GM13976 (cell line): ENCODE data around the gene SAPCD1.

Experiments used
- DNase-seq: peaks from one replicate; pipeline ENCODE4 v3.0.0; 2012; ENCODE audit warnings: low spot score
- in situ Hi-C: fragments of 300-500 bp; cut with MboI; formaldehyde crosslinking; loops from one replicate; pipeline ENCODE4 v1.12.0; 2022; ENCODE audit warnings: low sequenced_read_pairs, mixed read lengths, inconsistent platforms; ENCODE audit not compliant: unreplicated experiment
- TF ChIP-seq, protein P1 (sequence below): IDR thresholded peaks from 2 replicates; pipeline ENCODE4 v1.5.1; 2012; ENCODE audit warnings: borderline replicate concordance, mild to moderate bottlenecking; ENCODE audit not compliant: insufficient read depth; ENCODE audit errors: extremely low read depth, missing control alignments, control extremely low read depth

The SAPCD1 gene

DNA sequence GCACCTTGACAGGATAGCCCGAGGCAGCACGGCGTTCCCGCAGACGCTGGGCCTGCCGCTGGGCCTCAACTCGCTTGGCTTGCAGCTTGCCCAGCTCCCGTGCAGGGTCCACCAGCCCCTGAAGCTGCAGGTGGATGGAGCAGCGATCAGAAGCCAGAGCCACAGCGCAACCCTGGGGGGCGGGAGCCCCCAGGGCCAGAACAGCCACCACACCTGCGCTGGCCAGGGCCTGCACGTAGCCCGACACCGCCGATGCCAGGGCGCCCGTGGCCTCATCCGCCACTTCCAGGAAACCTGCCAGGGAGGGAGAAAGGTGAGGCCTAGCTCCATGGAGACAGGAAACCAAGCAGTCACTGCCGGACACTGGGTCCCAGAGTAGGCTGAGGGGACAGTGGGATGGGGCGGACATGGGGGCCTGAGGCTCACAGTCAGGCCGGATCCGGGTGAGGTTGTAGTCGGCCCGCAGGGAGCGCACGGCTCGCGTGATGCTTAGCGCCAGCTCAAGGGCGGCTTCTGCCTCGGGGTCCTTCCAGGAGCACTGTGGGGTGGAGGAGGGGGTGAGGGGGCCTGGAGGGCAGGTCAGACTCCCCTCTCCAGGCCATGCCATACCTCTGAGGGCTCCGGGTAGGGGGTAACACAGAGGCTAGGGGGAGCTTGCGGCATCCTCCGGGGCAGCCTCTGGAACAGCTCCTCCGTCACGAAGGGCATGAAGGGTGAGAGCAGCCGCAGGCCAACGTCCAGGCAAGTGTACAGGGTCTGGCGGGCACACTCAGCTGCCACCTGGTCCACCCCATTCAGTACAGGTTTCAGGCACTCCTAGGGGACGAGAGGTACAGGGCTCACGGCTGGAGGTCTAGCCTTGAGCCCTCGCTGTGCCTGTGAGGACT is 16.8 kb downstream of the SAPCD1 start:
- TF ChIP-seq, protein P1, sequence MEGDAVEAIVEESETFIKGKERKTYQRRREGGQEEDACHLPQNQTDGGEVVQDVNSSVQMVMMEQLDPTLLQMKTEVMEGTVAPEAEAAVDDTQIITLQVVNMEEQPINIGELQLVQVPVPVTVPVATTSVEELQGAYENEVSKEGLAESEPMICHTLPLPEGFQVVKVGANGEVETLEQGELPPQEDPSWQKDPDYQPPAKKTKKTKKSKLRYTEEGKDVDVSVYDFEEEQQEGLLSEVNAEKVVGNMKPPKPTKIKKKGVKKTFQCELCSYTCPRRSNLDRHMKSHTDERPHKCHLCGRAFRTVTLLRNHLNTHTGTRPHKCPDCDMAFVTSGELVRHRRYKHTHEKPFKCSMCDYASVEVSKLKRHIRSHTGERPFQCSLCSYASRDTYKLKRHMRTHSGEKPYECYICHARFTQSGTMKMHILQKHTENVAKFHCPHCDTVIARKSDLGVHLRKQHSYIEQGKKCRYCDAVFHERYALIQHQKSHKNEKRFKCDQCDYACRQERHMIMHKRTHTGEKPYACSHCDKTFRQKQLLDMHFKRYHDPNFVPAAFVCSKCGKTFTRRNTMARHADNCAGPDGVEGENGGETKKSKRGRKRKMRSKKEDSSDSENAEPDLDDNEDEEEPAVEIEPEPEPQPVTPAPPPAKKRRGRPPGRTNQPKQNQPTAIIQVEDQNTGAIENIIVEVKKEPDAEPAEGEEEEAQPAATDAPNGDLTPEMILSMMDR: no peak
- in situ Hi-C loops: no loop called here
- DNase-seq: no peak

DNA sequence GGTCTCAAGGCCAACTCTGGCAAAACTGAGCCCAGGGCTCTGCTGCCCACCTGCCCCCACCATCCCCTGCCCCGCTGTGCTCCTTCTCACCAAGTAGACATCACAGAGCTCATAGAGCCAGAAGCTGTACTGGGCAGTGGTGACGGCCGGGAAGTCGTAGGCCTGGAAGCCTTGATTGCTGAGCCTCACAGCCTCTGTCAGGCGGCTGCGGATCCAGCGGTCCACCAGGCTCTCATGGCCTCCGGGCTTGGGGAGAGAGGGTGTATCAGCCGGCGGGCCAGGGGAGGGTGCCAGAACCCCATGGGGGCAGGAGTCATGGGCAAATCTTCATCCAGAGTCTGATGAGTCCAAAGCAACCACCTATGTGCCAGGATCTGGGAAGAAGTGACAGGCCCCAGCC is 17.5 kb downstream of the SAPCD1 start:
- in situ Hi-C loops: no loop called here
- DNase-seq: no peak
- TF ChIP-seq, protein P1: no peak

DNA sequence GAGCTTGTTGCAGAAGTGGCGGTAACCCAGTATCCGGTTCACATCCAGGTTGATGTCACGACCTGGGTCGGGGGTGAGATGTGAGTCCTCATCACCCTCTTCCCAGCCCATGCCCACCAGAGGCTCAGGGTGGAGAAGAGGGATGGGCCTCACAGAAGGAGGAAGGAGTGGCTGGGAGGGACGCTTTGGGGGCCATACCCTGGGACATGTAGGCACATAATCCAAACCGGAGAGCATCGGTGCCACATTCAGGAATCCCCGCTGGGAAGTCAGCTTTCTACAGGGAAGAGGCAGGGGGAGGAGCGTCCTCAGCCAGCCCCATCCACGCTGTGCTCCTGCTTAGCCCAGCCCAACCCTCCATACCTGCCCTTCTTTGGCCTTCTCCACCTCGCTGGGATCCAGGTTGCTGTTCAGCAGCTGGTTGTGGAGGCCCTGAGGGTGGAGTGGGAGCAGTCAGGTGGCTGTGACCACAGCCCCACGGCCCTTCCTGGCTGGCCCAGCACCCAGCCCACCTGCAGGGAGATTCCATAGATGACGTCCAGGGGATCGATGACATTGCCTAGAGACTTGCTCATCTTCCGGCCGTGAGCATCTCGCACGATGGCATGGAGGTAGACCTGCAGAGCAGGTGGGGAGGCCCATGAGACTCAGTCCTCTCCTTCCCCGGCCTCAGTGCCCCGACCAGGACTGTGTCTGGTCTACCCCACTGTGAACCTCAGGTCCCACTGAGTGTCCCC is 18.2 kb downstream of the SAPCD1 start:
- TF ChIP-seq, protein P1: no peak
- DNase-seq: no peak
- in situ Hi-C loops: no loop called here

DNA sequence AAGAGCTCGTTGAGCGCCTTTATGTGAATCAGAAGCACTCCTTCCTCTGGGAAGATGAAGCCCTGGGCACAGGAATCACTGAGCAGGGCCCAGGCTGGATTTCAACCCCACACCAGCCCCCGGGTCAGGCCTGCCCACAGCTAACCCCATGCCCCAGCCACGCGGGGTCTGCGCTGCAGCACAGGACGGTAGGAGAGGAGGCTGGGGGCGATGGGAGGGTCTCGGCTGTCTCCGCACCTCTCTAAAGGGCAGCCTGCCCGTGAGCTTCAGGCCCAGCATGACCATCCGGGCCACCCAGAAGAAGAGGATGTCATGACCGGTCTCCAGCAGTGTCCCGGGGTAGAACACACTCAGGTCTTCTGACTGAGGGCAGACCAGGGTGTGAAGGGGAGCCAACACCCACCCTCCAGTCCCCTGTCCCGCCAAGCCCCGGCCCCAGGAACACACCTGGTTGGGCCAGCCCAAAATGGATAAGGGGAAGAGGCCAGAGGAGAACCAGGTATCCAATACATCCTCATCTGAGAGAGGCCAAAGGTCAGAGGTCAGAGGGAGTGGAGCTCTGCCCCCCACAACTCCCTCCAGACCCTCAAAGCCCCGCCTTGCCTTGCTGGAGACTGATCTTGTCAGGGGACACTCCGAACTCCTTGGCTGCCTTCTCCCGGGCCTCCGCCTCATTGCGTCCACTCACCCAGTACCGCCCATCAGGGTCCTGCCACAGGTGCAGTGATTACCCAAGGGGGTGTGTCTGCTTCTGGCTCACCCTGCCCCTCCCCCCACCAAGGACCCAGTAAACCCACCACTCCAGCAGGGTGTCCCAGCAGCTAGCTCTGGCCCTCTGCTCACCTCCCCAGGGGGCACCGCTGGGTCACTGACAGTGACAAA is 19.0 kb downstream of the SAPCD1 start:
- in situ Hi-C loops: no loop called here
- DNase-seq: no peak
- TF ChIP-seq, protein P1: no peak

DNA sequence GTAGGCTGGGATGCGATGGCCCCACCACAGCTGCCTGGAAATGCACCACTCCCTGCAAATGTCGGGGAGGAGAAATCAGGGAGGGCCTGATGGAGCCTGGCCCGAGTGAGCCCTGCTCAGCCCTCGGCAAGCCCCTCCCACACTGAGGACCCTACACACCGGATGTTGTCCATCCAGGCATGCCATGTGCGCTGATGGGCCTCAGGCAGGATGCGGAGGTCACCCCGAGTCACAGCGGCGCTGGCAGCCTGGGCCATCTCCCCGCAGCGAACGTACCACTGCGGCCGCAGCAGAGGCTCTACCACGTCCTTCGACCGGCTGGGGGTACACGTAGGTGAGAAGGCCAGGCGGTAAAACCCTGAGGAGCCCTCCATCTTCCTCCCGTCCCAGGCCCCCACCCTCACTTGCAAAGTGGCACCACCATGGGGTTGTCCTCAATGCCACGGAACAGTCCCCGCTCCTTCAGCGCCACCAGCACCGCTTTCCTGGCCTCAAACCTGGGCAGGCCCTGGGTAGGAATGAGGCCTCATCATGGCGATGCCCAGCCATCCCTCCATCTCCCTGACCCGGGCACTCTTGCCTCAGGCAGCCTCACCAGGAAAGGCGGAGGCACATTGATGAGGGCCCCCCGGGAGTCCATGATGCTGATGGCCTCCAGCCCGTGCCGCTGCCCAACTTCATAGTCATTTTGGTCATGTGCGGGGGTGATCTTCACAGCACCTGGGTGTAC is 19.8 kb downstream of the SAPCD1 start:
- in situ Hi-C loops: no loop called here
- DNase-seq: no peak
- TF ChIP-seq, protein P1: no peak
